Brain microvascular endothelial cell (primary cell): ENCODE results near the gene NTN1.
A peak's percentile ranks its signal among the peaks of the same experiment; 100 is the strongest.

Experiments used
- DNase-seq: peaks from one replicate; pipeline ENCODE4 v3.0.0-alpha.2; 2020
- H3K27ac ChIP-seq: fragments of 250-450 bp; sonication (Bioruptor Pico); 2 replicates; pipeline ENCODE4 v1.5.1; 2020; ENCODE audit warnings: mild to moderate bottlenecking, moderate library complexity
- H3K27me3 ChIP-seq: fragments of 250-450 bp; sonication (Bioruptor Pico); replicated peaks from 2 replicates; pipeline ENCODE4 v1.5.1; 2020; ENCODE audit warnings: mild to moderate bottlenecking
- H3K36me3 ChIP-seq: fragments of 250-450 bp; sonication (Bioruptor Pico); replicated peaks from 2 replicates; pipeline ENCODE4 v1.5.1; 2020; ENCODE audit warnings: mild to moderate bottlenecking
- H3K4me3 ChIP-seq: 2 replicates; pipeline ENCODE4 v1.5.1; 2011; ENCODE audit warnings: low read depth, mild to moderate bottlenecking, control low read depth, low read length, moderate library complexity
- CTCF ChIP-seq: IDR thresholded peaks from 2 replicates; pipeline ENCODE4 v1.5.1; 2011; ENCODE audit warnings: low read depth, mild to moderate bottlenecking, moderate library complexity, low read length, control low read depth, inconsistent platforms; ENCODE audit errors: missing control alignments
- in situ Hi-C: cut with HindIII; loops from 2 replicates; pipeline ENCODE4 v1.10.0; 2017; ENCODE audit warnings: low sequenced_read_pairs, low pct_ligation_motif_present

Gene NTN1

GRCh38 chr17:9239793-9240658 is 218.7 kb downstream of the NTN1 start:
- no peaks in the 10 kb centered on the region for H3K36me3 ChIP-seq
- no peaks in the 10 kb centered on the region for H3K27me3 ChIP-seq
- in situ Hi-C loops: no loop called here
- no peak for TF ChIP-seq CTCF
- H3K4me3 ChIP-seq: peak overlapping the region; percentile 44
- DNase-seq: peak; percentile 35
- H3K27ac ChIP-seq: no peak overlapping the region

GRCh38 chr17:9240659-9241370 is 219.5 kb downstream of the NTN1 start:
- Histone ChIP-seq H3K4me3 (peak overlapping the region; percentile 41), H3K36me3 (no peaks in the 10 kb centered on the region), H3K27ac (no peak overlapping the region), H3K27me3 (no peaks in the 10 kb centered on the region)
- peak; percentile 24 for DNase-seq
- in situ Hi-C loops: no loop called here
- TF ChIP-seq CTCF: no peak

GRCh38 chr17:9241371-9241712 is 220.0 kb downstream of the NTN1 start:
- TF ChIP-seq CTCF: no peak
- Histone ChIP-seq H3K36me3 (no peaks in the 10 kb centered on the region), H3K4me3 (no peak overlapping the region), H3K27ac (no peak overlapping the region), H3K27me3 (no peaks in the 10 kb centered on the region)
- no peak for DNase-seq
- in situ Hi-C loops: no loop called here

DNA sequence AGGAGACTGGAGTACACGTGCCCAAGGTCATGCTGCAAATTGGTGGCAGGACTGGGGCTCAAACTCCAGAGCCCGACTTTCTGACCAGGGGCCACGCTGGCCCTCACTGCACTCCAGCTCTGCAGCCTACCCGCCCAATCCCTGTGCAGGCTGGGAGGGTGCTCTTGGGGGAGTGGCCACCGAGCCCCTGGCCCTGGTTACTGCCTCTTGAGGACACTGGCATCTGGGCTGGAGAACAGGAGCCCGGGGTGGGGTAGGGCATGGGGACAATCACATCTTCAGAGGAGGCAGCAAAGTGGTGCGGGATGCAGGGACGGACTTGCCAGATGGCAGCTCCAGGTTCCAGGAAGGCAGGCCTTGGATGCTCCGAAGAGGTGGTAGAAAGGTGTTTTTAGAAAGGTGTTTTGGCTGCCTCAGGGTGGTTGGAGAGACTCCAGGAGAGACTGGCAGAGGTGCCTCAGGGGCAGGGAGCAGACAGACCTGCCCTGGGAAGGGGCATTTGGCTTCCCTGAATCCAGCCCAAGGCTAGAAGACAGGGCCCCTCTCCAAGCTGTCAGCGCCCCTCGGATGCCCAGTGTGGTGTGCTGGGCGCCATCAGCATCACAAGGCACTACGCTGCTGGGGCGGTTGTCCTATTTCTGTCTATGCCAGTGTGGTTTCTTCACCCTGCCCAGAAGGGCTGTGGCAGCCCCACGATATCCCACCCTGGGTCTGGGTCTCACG is 220.6 kb downstream of the NTN1 start:
- no peak for TF ChIP-seq CTCF
- Histone ChIP-seq H3K4me3 (no peak overlapping the region), H3K36me3 (no peaks in the 10 kb centered on the region), H3K27me3 (no peaks in the 10 kb centered on the region), H3K27ac (no peak overlapping the region)
- in situ Hi-C loops: no loop called here
- no peak for DNase-seq

DNA sequence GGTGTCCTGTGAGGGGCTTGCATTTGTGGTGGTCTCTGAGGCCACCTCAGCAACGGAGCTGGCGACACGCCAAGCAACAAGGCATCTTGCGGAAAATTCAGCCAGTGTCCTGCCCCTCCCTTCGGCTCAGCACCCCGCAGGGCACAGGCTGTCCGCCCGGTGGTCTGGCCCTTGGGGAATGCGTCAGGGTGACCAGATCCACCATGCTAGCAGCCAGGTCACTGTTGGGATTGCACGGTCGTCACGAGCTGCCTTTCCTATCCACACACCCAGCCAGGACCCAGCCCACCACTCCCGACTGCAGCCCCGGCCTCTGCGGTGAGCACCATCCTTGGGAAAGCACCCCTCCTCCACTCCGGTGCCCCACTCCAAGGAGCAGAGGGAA is 221.2 kb downstream of the NTN1 start:
- in situ Hi-C loops: no loop called here
- DNase-seq: no peak
- no peak overlapping the region for H3K4me3 ChIP-seq
- H3K36me3 ChIP-seq: no peaks in the 10 kb centered on the region
- TF ChIP-seq CTCF: no peak
- no peaks in the 10 kb centered on the region for H3K27me3 ChIP-seq
- no peak overlapping the region for H3K27ac ChIP-seq
